ENCODE results near the gene KRT38.

GRCh38 chr17:41437254-41437653, 3.5 kb downstream of the KRT38 start:
- TF ChIP-seq EZH2 (IDR thresholded peaks at IDR 0.05) (no peak), CTCF (IDR thresholded peaks at IDR 0.05) (no peak), EZH2phosphoT487 (IDR thresholded peaks at IDR 0.05) (no peak)

Measured in neural progenitor cell (in vitro differentiated cells).